Esophagus muscularis mucosa (tissue), 4 donors: ENCODE results near the gene OGFR. TPM values are rescaled to one million over a fixed set of nuclear protein-coding genes. Genes with fewer than 3 reads are reported as not detected.
A peak's percentile ranks its signal among the peaks of the same experiment; 100 is the strongest.

Experiments used
- DNase-seq: peaks from one replicate; pipeline ENCODE4 v3.0.0-alpha.2; 2017; ENCODE audit errors: extremely low spot score
- H3K27ac ChIP-seq, 4 donors: fragments of 200-600 bp; sonication (generic); replicated peaks in 1 of 4; 1 replicate in 3 of 4; 2 replicates in 1 of 4; pipeline ENCODE4 v1.5.1; 2016 to 2019; ENCODE audit warnings: mild to moderate bottlenecking in 1 of 4
- H3K27me3 ChIP-seq, 4 donors: fragments of 200-600 bp; sonication (generic); one replicate each; pipeline versions ENCODE4 v1.5.1 to v1.6.0; 2016 to 2019
- H3K36me3 ChIP-seq, 4 donors: fragments of 200-600 bp; sonication (generic); one replicate each; pipeline ENCODE4 v1.5.1; 2016 to 2019
- H3K4me1 ChIP-seq, 4 donors: fragments of 200-600 bp; sonication (generic); one replicate each; pipeline ENCODE4 v1.5.1; 2016 to 2019
- H3K4me3 ChIP-seq, 4 donors: fragments of 200-600 bp; sonication (generic); 1 replicate in 2 of 4; 2 replicates in 2 of 4; pipeline ENCODE4 v1.5.1; 2016 to 2019; ENCODE audit warnings: mild to moderate bottlenecking in 4 of 4, moderate library complexity in 1 of 4
- H3K9me3 ChIP-seq, 4 donors: fragments of 200-600 bp; sonication (generic); 1 replicate in 3 of 4; 2 replicates in 1 of 4; pipeline ENCODE4 v1.5.1; 2016 to 2019
- CTCF ChIP-seq, 3 experiments: fragments of 200-600 bp in 2 of 3; fragments of 450-650 bp in 1 of 3; sonication (generic) in 2 of 3; IDR thresholded peaks; one replicate each; pipeline ENCODE4 v1.5.1; 2017 to 2019; ENCODE audit warnings: antibody characterized with exemption in 3 of 3, mild to moderate bottlenecking in 2 of 3, moderate library complexity in 1 of 3
- EP300 ChIP-seq: sonication (generic); formaldehyde crosslinking; IDR thresholded peaks from one replicate; pipeline ENCODE4 v1.6.1; 2017; ENCODE audit warnings: antibody characterized with exemption
- POLR2A ChIP-seq: fragments of 450-650 bp; IDR thresholded peaks from one replicate; pipeline ENCODE4 v1.6.1; 2017; ENCODE audit warnings: antibody characterized with exemption, moderate library complexity, mild to moderate bottlenecking, low read depth
- POLR2AphosphoS5 ChIP-seq, 2 donors: sonication (generic); formaldehyde crosslinking; IDR thresholded peaks; one replicate each; pipeline ENCODE4 v1.6.1; 2017; ENCODE audit warnings: antibody characterized with exemption in 2 of 2
- WGBS: methylation state at CpG from one replicate; pipeline ENCODE4 v1.1.5; 2018; 5-methylcytosine and 5-hydroxymethylcytosine counted together
- intact Hi-C: fragments of 100-400 bp; cut with DNase I; formaldehyde crosslinking; loops from one replicate; pipeline ENCODE4 v1.15.1; 2023
- total RNA-seq, 4 donors: library from RNA; depleted of rRNA; stranded (reverse); fragments of >200 nt; gene quantifications; one replicate each; pipeline versions ENCODE4 v1.1.0 to v1.2.1, GENCODE V29; 2016

OGFR gene
- total RNA-seq, 4 donors from 2014 or later, result 46.1 to 84.5 (median 62.7) TPM

- Histone ChIP-seq H3K27me3 (peaks cover 4 to 71% (median 34%) of the 10 kb centered on the region in 4 donors), H3K4me3 (peak overlapping the region; percentile 44 to 59 (median 48)), H3K36me3 (peaks cover 0 to 12% (median 10%) of the 10 kb centered on the region in 4 donors), H3K4me1 (peaks cover 44 to 63% (median 58%) of the 10 kb centered on the region in 4 donors), H3K9me3 (no peaks in the 10 kb centered on the region), H3K27ac (peak overlapping the region; percentile 50 to 71 (median 64))
- TF ChIP-seq POLR2A (no peak), EP300 (no peak), POLR2AphosphoS5 (IDR thresholded peaks at IDR 0.05) (no peak), CTCF (IDR thresholded peaks at IDR 0.05) (no peak)
- DNase-seq, result no peak
- intact Hi-C loops, result no loop called here
- 71% methylated on average over 9 of the region's 12 CpGs for whole genome bisulfite sequencing
These were observed 13.4 kb downstream of the OGFR start for GRCh38 chr20:62817975-62818591.

GRCh38 chr20:62818592-62819493 is 14.2 kb downstream of the OGFR start:
- Histone ChIP-seq H3K27me3 (peaks cover 4 to 71% (median 34%) of the 10 kb centered on the region in 4 donors), H3K36me3 (peaks cover 0 to 5% (median 3%) of the 10 kb centered on the region in 4 donors), H3K9me3 (no peaks in the 10 kb centered on the region), H3K27ac (peak overlapping the region; percentile 41 to 71 (median 64)), H3K4me1 (peaks cover 46 to 67% (median 58%) of the 10 kb centered on the region in 4 donors), H3K4me3 (peak overlapping the region; percentile 2 to 59 (median 46))
- intact Hi-C loops, result no loop called here
- DNase-seq, result no peak
- TF ChIP-seq POLR2AphosphoS5 (IDR thresholded peaks at IDR 0.05), result no peak
- no peak for TF ChIP-seq CTCF (IDR thresholded peaks at IDR 0.05)
- no peak for TF ChIP-seq POLR2A
- TF ChIP-seq EP300, result no peak
- WGBS, result 47% methylated on average over 8 of the region's 25 CpGs

- Histone ChIP-seq H3K4me3 (no peak overlapping the region), H3K9me3 (no peaks in the 10 kb centered on the region), H3K27ac (peak overlapping the region; percentile 41 to 71 (median 62)), H3K36me3 (no peaks in the 10 kb centered on the region), H3K4me1 (peaks cover 54 to 73% (median 62%) of the 10 kb centered on the region in 4 donors), H3K27me3 (peaks cover 4 to 67% (median 31%) of the 10 kb centered on the region in 4 donors)
- WGBS, result 71% methylated on average over 11 of the region's 16 CpGs
- no peak for DNase-seq
- intact Hi-C loops, result no loop called here
- no peak for TF ChIP-seq POLR2AphosphoS5 (IDR thresholded peaks at IDR 0.05)
- no peak for TF ChIP-seq CTCF (IDR thresholded peaks at IDR 0.05)
- no peak for TF ChIP-seq POLR2A
- no peak for TF ChIP-seq EP300
These were observed 15.0 kb downstream of the OGFR start for GRCh38 chr20:62819494-62820174.

- 69% methylated on average over 16 of the region's 23 CpGs for WGBS
- no peak overlapping the region for H3K4me3 ChIP-seq
- H3K27ac ChIP-seq, result no peak overlapping the region
- DNase-seq, result no peak
- intact Hi-C loops, result no loop called here
- H3K9me3 ChIP-seq, result no peaks in the 10 kb centered on the region
- H3K27me3 ChIP-seq, result peaks cover 4 to 61% (median 25%) of the 10 kb centered on the region in 4 donors
- H3K4me1 ChIP-seq, result peaks cover 52 to 73% (median 61%) of the 10 kb centered on the region in 4 donors
- H3K36me3 ChIP-seq, result no peaks in the 10 kb centered on the region
- TF ChIP-seq EP300 (no peak), POLR2AphosphoS5 (IDR thresholded peaks at IDR 0.05) (no peak), CTCF (IDR thresholded peaks at IDR 0.05) (no peak), POLR2A (no peak)
These were observed 15.8 kb downstream of the OGFR start for GRCh38 chr20:62820208-62820961.
